GM12801 (cell line): ENCODE data around the gene GNAS-AS1.

Source experiments
- CTCF ChIP-seq: IDR thresholded peaks from one replicate; pipeline ENCODE4 v1.5.1; 2011; ENCODE audit warnings: control low read depth; ENCODE audit not compliant: insufficient read length; ENCODE audit errors: extremely low read depth

GNAS-AS1 gene

GRCh38 chr20:58837717-58838116, 13.0 kb downstream of the GNAS-AS1 start:
- no peak for TF ChIP-seq CTCF

GRCh38 chr20:58836616-58837204, 14.0 kb downstream of the GNAS-AS1 start:
- TF ChIP-seq CTCF: no peak

GRCh38 chr20:58835231-58835630, 15.5 kb downstream of the GNAS-AS1 start:
- no peak for TF ChIP-seq CTCF

- no peak for TF ChIP-seq CTCF
Measured at GRCh38 chr20:58833921-58834320, 16.8 kb downstream of the GNAS-AS1 start.

- no peak for TF ChIP-seq CTCF
Measured at GRCh38 chr20:58832457-58832856, 18.2 kb downstream of the GNAS-AS1 start.

- TF ChIP-seq CTCF: no peak
Measured at GRCh38 chr20:58829531-58829941, 21.2 kb downstream of the GNAS-AS1 start.

GRCh38 chr20:58828136-58828535, 22.6 kb downstream of the GNAS-AS1 start:
- TF ChIP-seq CTCF: no peak
